SK-N-SH (cell line): ENCODE measurements around the gene CSRP1. TPM values are rescaled to one million over a fixed set of nuclear protein-coding genes. Genes with fewer than 3 reads are reported as not detected.

Source experiments
- CTCF ChIA-PET: fragments of 300-600, 350-600 bp; formaldehyde crosslinking; extraction: SDS; loops from one replicate; lab custom pipeline; 2021; lab: Yijun Ruan, JAX
- POLR2A ChIA-PET: fragments of 350-600 bp; sonication (Branson Sonifier 250); formaldehyde crosslinking; extraction: SDS; loops from one replicate; lab custom pipeline; 2020; ENCODE audit warnings: antibody characterized with exemption, inconsistent platforms; lab: Yijun Ruan, JAX
- DNase-seq: peaks from one replicate; pipeline ENCODE4 v3.0.0; 2012
- H2AFZ ChIP-seq: fragments of 200-600 bp; sonication (generic); 2 replicates; pipeline ENCODE4 v1.8.1; 2016; ENCODE audit warnings: antibody characterized with exemption, mild to moderate bottlenecking, low read depth
- H3F3A ChIP-seq: fragments of 200-600 bp; sonication (generic); replicated peaks from 2 replicates; pipeline ENCODE3; 2016; ENCODE audit warnings: antibody characterized with exemption, mild to moderate bottlenecking; ENCODE audit not compliant: insufficient read depth
- H3K27ac ChIP-seq, 2 experiments: fragments of 200-500 bp in 1 of 2; fragments of 200-600 bp in 1 of 2; sonication (Bioruptor generic) in 1 of 2; sonication (generic), shearing (Covaris generic) in 1 of 2; 2 replicates each; pipeline versions ENCODE4 v1.5.1 to v1.6.1; 2014 to 2016; ENCODE audit warnings: low read depth in 2 of 2, inconsistent platforms in 1 of 2, low read length in 1 of 2, mild to moderate bottlenecking in 1 of 2, mixed read lengths in 1 of 2
- H3K27me3 ChIP-seq: fragments of 200-600 bp; sonication (generic), shearing (Covaris generic); 2 replicates; pipeline ENCODE4 v1.6.1; 2016; ENCODE audit warnings: mixed run types; ENCODE audit not compliant: insufficient read depth
- H3K36me3 ChIP-seq, 2 experiments: fragments of 200-500 bp in 1 of 2; fragments of 200-600 bp in 1 of 2; sonication (Bioruptor generic) in 1 of 2; sonication (generic) in 1 of 2; replicated peaks in 1 of 2; 2 replicates each; pipeline versions ENCODE3 to v1.5.1; 2014 to 2016; ENCODE audit warnings: low read length in 1 of 2, mild to moderate bottlenecking in 1 of 2; ENCODE audit not compliant: insufficient read depth in 2 of 2, control insufficient read depth in 1 of 2
- H3K4me1 ChIP-seq, 2 experiments: fragments of 200-500 bp in 1 of 2; fragments of 200-600 bp in 1 of 2; sonication (Bioruptor generic) in 1 of 2; sonication (generic), shearing (Covaris generic) in 1 of 2; 2 replicates each; pipeline versions ENCODE4 v1.5.1 to v1.6.1; 2014 to 2016; ENCODE audit warnings: low read depth in 1 of 2, low read length in 1 of 2, mixed run types in 1 of 2; ENCODE audit not compliant: insufficient read depth in 2 of 2, control insufficient read depth in 1 of 2
- H3K4me2 ChIP-seq: fragments of 200-600 bp; sonication (generic), shearing (Covaris generic); 2 replicates; pipeline ENCODE4 v1.6.1; 2017; ENCODE audit warnings: mixed run types
- H3K4me3 ChIP-seq, 2 experiments: fragments of 200-500 bp in 1 of 2; fragments of 200-600 bp in 1 of 2; sonication (Bioruptor generic) in 1 of 2; sonication (generic), shearing (Covaris generic) in 1 of 2; 2 replicates each; pipeline versions ENCODE4 v1.5.1 to v1.8.1; 2014 to 2016; ENCODE audit warnings: low read depth in 2 of 2, inconsistent platforms in 1 of 2, low read length in 1 of 2, mild to moderate bottlenecking in 1 of 2, mixed read lengths in 1 of 2, moderate library complexity in 1 of 2
- H3K79me2 ChIP-seq: fragments of 200-600 bp; sonication (generic); 2 replicates; pipeline ENCODE4 v1.8.1; 2017; ENCODE audit warnings: mild to moderate bottlenecking; ENCODE audit not compliant: insufficient read depth
- H3K9ac ChIP-seq: fragments of 200-600 bp; sonication (generic); 2 replicates; pipeline ENCODE4 v1.6.1; 2017; ENCODE audit warnings: mixed run types
- H3K9me2 ChIP-seq: fragments of 200-600 bp; sonication (generic); 2 replicates; pipeline ENCODE4 v1.6.1; 2017; ENCODE audit warnings: mixed run types
- H3K9me3 ChIP-seq: fragments of 200-600 bp; sonication (generic); 2 replicates; pipeline ENCODE4 v1.6.1; 2017; ENCODE audit warnings: mixed run types, mild to moderate bottlenecking, moderate library complexity
- H4K20me1 ChIP-seq: fragments of 200-600 bp; sonication (generic); 2 replicates; pipeline ENCODE4 v1.6.1; 2017; ENCODE audit warnings: mild to moderate bottlenecking, mixed run types; ENCODE audit not compliant: insufficient read depth
- CHD2 ChIP-seq: fragments of 150-350 bp; IDR thresholded peaks from 2 replicates; pipeline ENCODE4 v1.6.1; 2018; ENCODE audit warnings: low read length; ENCODE audit not compliant: partially characterized antibody
- EZH2phosphoT487 ChIP-seq: fragments of 200-600 bp; sonication (generic); IDR thresholded peaks from 2 replicates; pipeline ENCODE4 v1.6.1; 2017; ENCODE audit warnings: low read depth, mixed run types, mild to moderate bottlenecking, antibody characterized with exemption, moderate library complexity, borderline replicate concordance
- FOSL2 ChIP-seq: IDR thresholded peaks from 2 replicates; pipeline ENCODE4 v1.4.0; 2012; ENCODE audit warnings: low read depth, mild to moderate bottlenecking, moderate library complexity, borderline replicate concordance
- MXI1 ChIP-seq: IDR thresholded peaks from 2 replicates; pipeline ENCODE4 v1.6.1; 2012; ENCODE audit warnings: mild to moderate bottlenecking, low read depth, low read length, improper control_type of control experiment
- RFX5 ChIP-seq: IDR thresholded peaks from 2 replicates; pipeline ENCODE4 v1.6.1; 2012; ENCODE audit warnings: mild to moderate bottlenecking, improper control_type of control experiment, low read length
- SIN3A ChIP-seq: IDR thresholded peaks from 2 replicates; pipeline ENCODE4 v1.6.1; 2012; ENCODE audit warnings: low read depth, mild to moderate bottlenecking, low read length, moderate library complexity, borderline replicate concordance
- SMC3 ChIP-seq: IDR thresholded peaks from 2 replicates; pipeline ENCODE4 v1.6.1; 2012; ENCODE audit warnings: low read depth, low read length, improper control_type of control experiment
- TAF1 ChIP-seq: IDR thresholded peaks from 2 replicates; pipeline ENCODE4 v1.6.1; 2012; ENCODE audit warnings: low read depth, mild to moderate bottlenecking, low read length, moderate library complexity, borderline replicate concordance
- WGBS: methylation state at CpG from one replicate; pipeline ENCODE4 v1.1.6; 2017; ENCODE audit warnings: low lambda C conversion rate; 5-methylcytosine and 5-hydroxymethylcytosine counted together
- polyA plus RNA-seq, 3 experiments: library from polyadenylated mRNA; depleted of rRNA; stranded (reverse); fragments of >200 nt; gene quantifications; 2 replicates each; pipeline ENCODE4 v1.2.3, GENCODE V29; 2012
- TF ChIP-seq, protein P1 (sequence below): IDR thresholded peaks from 2 replicates; pipeline ENCODE4; 2012
- TF ChIP-seq, protein P2 (sequence below): fragments of 200-600 bp; sonication (generic); IDR thresholded peaks from 2 replicates; pipeline ENCODE4 v1.6.1; 2017; ENCODE audit warnings: antibody characterized with exemption, mild to moderate bottlenecking, moderate library complexity
- TF ChIP-seq, protein P3 (sequence below): IDR thresholded peaks from 2 replicates; pipeline ENCODE4 v1.4.0; 2012; ENCODE audit warnings: low read depth

Gene CSRP1
- polyA plus RNA-seq, 1 of the 3 experiments (the other 2 are of a cell fraction), result 373 TPM

DNA sequence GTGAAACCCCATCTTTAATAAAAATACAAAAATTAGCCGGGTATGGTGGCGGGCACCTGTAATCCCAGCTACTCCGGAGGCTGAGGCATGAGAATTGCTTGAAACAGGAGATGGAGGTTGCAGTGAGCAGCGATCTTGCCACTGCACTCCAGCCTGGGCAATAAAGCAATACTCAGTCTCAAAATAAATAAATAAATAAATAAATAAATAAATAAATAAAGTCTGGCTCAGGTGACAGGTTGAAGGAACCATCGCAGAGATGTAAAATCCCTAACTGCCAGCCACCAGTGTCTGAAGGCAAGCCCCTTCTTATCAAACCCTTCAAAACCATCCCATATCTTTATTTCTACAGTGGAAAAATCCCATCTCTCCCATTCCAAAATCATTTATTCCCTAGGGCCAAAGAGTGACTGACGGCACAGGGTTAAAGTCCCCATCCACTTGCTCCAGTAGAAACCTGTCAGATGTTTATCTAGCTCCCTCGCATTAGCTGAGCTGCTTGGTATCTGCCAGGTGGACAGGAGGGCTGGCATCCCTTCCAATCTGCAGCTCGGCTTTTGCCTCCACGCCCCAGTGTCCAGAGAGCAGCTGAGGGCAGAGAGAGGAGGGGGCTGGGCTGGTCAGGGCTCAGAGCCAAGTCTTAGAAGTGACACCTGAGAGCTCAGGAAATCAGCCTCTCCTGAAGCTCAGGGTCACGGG lies 5.0 kb downstream of the CSRP1 start:
- H3K79me2 ChIP-seq, result peaks cover 94% of the 10 kb centered on the region
- no peaks in the 10 kb centered on the region for H3K36me3 ChIP-seq
- 92% methylated on average over 6 of the region's 10 CpGs for WGBS
- H3K9me3 ChIP-seq, result no peaks in the 10 kb centered on the region
- DNase-seq, result no peak
- H3K4me3 ChIP-seq, result no peak overlapping the region
- peak overlapping the region in 1 of 2 experiments; percentile 93; a peak in 1 of 4 replicates for H3K27ac ChIP-seq
- POLR2A ChIA-PET, result interaction anchor here (0.8 to 1.8 kb wide), 2 partner anchors 15 to 33 kb away, joined by 3 to 6 read pairs; partner anchors contain the start of gene PHLDA3
- H3F3A ChIP-seq, result peaks cover 14% of the 10 kb centered on the region
- no peak overlapping the region for H3K4me2 ChIP-seq
- H4K20me1 ChIP-seq, result peaks cover 11% of the 10 kb centered on the region; the same call in 1 of the 2 replicates
- CTCF ChIA-PET, result interaction anchor here (1.1 to 31.9 kb wide), 4 partner anchors 11 to 67 kb away, joined by 3 to 860 read pairs (median 54); no protein-coding TSS in a partner anchor
- H3K27me3 ChIP-seq, result no peaks in the 10 kb centered on the region
- no peak for TF ChIP-seq MXI1
- TF ChIP-seq, protein P1, sequence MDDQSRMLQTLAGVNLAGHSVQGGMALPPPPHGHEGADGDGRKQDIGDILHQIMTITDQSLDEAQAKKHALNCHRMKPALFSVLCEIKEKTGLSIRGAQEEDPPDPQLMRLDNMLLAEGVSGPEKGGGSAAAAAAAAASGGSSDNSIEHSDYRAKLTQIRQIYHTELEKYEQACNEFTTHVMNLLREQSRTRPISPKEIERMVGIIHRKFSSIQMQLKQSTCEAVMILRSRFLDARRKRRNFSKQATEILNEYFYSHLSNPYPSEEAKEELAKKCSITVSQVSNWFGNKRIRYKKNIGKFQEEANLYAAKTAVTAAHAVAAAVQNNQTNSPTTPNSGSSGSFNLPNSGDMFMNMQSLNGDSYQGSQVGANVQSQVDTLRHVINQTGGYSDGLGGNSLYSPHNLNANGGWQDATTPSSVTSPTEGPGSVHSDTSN, result no peak
- TF ChIP-seq RFX5, result no peak
- TF ChIP-seq EZH2phosphoT487, result no peak
- no peak for TF ChIP-seq FOSL2
- H3K9me2 ChIP-seq, result no peaks in the 10 kb centered on the region
- no peak overlapping the region for H3K9ac ChIP-seq
- H2AFZ ChIP-seq, result no peak overlapping the region
- H3K4me1 ChIP-seq, result peaks cover 27 to 35% of the 10 kb centered on the region in 2 experiments; a peak in 3 of 4 replicates

DNA sequence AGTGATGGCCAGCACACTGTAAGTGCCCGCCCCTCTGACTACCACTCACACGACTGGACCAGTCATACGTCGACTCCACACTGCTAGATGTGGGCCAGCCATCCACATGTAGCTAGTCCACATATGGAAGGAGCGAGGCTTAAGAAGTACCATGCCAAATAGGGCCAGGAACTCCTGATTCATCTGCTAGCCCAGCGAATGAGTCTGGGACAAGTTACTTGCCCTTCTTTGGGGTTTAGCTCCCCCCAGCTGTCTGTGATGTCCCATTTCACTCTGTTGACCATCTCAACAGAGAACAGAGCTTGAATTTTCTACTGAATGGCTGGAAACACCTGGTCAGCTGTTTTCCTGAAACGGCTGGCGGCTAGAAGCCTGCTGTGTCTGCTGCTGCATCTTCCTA lies 5.8 kb downstream of the CSRP1 start:
- no peak overlapping the region for H3K9ac ChIP-seq
- peaks cover 10% of the 10 kb centered on the region for H3F3A ChIP-seq
- H4K20me1 ChIP-seq, result peaks cover 11% of the 10 kb centered on the region; the same call in 1 of the 2 replicates
- H3K4me1 ChIP-seq, result peaks cover 24 to 35% of the 10 kb centered on the region in 2 experiments; a peak in 3 of 4 replicates
- ChIA-PET POLR2A (no interaction called here), CTCF (interaction anchor here (0.7 to 31.9 kb wide), 5 partner anchors 12 to 499 kb away, joined by 3 to 860 read pairs (median 3); no protein-coding TSS in a partner anchor)
- no peaks in the 10 kb centered on the region for H3K9me2 ChIP-seq
- H3K4me2 ChIP-seq, result 0 out of 2 replicates have a peak overlapping the region, but pooled peaks have one; percentile 5
- no peak overlapping the region for H3K4me3 ChIP-seq
- no peaks in the 10 kb centered on the region for H3K9me3 ChIP-seq
- no peak for DNase-seq
- H3K27me3 ChIP-seq, result no peaks in the 10 kb centered on the region
- no peak overlapping the region for H2AFZ ChIP-seq
- 0 out of 4 replicates have a peak overlapping the region, but pooled peaks of 1 of the 2 experiments have one; percentile 17 for H3K27ac ChIP-seq
- WGBS, result 92% methylated on average over 7 of the region's 8 CpGs
- TF ChIP-seq, protein P2, sequence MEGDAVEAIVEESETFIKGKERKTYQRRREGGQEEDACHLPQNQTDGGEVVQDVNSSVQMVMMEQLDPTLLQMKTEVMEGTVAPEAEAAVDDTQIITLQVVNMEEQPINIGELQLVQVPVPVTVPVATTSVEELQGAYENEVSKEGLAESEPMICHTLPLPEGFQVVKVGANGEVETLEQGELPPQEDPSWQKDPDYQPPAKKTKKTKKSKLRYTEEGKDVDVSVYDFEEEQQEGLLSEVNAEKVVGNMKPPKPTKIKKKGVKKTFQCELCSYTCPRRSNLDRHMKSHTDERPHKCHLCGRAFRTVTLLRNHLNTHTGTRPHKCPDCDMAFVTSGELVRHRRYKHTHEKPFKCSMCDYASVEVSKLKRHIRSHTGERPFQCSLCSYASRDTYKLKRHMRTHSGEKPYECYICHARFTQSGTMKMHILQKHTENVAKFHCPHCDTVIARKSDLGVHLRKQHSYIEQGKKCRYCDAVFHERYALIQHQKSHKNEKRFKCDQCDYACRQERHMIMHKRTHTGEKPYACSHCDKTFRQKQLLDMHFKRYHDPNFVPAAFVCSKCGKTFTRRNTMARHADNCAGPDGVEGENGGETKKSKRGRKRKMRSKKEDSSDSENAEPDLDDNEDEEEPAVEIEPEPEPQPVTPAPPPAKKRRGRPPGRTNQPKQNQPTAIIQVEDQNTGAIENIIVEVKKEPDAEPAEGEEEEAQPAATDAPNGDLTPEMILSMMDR, result no peak
- TF ChIP-seq SMC3 (no peak), CHD2 (no peak), SIN3A (no peak), TAF1 (no peak), EZH2phosphoT487 (no peak)
- TF ChIP-seq, protein P3, sequence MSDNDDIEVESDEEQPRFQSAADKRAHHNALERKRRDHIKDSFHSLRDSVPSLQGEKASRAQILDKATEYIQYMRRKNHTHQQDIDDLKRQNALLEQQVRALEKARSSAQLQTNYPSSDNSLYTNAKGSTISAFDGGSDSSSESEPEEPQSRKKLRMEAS, result no peak
- peaks cover 0 to 2% of the 10 kb centered on the region in 2 experiments for H3K36me3 ChIP-seq
- peaks cover 95% of the 10 kb centered on the region for H3K79me2 ChIP-seq
